Measurements from ENCODE around the gene ALG2.

- no peak for TF ChIP-seq EP400 (IDR thresholded peaks at IDR 0.05)
- TF ChIP-seq ZBTB26 (CRISPR knock-in tag; IDR thresholded peaks at IDR 0.05) = no peak
- TF ChIP-seq ZFX (CRISPR knock-in tag; IDR thresholded peaks at IDR 0.05) = no peak
- TF ChIP-seq POLR2A (conservative IDR thresholded peaks at IDR 0.05) = no peak
- TF ChIP-seq SIN3B (IDR thresholded peaks at IDR 0.05; ENCODE audit: low read depth) = no peak
- no peak for TF ChIP-seq ZNF311 (CRISPR knock-in tag; IDR thresholded peaks at IDR 0.05)
- no peak for TF ChIP-seq XRCC5 (IDR thresholded peaks at IDR 0.05; ENCODE audit: low read depth, low read length)
Observed at GRCh38 chr9:99235069-99235468, 13.3 kb upstream of the ALG2 start.
